GM19025 (cell line): ENCODE measurements around the gene BBLN.
"Not testable (repeated sequence)": the region's sequence is repeated elsewhere in the genome, so short reads cannot be mapped to it uniquely, and the experiment has no call there.

Experiments used
- ATAC-seq: cut with Tn5 transposase; IDR thresholded peaks from one replicate; pipeline ENCODE4 v1.9.1; 2021; ENCODE audit warnings: mild to moderate bottlenecking, low read depth, moderate library complexity; ENCODE audit not compliant: unreplicated experiment

BBLN gene

GRCh38 chr9:128161215-128161902 lies 1.3 kb downstream of the BBLN start:
- no peak for ATAC-seq

GRCh38 chr9:128162215-128163026 lies 2.4 kb downstream of the BBLN start:
- no peak for ATAC-seq

DNA sequence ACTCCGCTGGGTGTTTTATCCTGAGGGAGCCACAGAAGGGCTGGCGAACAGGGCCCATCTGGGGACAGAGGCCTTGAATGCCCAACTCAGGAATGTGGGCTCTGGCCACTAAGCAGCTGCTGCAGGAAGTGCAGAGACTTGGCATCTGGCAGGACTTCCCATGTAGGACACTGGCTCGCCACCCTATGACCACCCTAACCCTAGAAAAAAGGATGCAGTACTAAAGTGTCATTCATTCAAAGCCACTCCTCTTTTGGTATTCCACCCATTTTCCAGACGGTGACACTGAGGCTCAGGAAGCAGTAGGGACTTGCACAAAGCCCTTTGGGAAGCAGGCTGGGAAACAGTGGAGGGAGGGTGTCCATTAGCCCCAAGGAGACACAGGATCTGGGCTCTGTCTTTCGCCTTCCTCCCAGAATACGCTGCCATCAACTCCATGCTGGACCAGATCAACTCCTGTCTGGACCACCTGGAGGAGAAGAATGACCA lies 3.0 kb downstream of the BBLN start:
- no peak for ATAC-seq

DNA sequence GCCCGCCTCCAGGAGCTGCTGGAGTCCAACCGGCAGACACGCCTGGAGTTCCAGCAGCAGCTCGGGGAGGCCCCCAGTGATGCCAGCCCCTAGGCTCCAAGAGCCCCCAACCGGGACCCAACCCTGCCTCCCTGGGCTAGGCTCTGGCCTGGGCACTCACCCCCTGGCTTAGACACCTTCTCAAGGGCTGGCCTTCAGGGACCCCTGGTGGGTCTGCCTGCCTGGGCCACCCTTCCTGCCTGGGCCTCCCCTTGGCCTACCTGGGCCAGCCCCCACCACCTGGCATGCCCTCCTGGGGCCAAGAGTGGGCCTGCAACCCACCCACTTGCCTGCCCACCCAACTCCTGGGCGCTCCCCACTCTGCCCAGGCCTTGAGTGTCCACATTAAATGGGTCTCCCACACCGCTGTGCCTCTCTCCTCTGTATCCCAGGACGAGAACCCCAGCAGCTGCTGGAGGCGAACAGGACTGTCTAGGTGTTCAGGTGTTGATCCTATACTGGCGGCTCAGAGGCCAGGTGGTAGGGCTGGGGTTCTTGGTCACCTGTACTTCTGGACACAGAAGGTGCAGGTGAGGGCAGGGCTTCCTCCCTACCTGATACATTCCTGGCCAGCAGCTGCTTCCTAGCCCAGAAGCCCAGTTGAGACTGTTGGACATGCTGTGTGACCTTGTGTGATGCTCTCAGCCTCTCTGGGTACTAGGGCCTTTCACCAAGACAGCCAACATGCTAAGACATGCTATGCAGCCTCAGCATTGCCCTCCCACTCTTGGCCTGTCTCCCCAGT lies 3.6 kb downstream of the BBLN start:
- ATAC-seq, result no peak

- ATAC-seq, result no peak
These were observed 4.3 kb downstream of the BBLN start for GRCh38 chr9:128164307-128164885.

GRCh38 chr9:128166169-128166568 lies 6.1 kb downstream of the BBLN start:
- no peak for ATAC-seq

DNA sequence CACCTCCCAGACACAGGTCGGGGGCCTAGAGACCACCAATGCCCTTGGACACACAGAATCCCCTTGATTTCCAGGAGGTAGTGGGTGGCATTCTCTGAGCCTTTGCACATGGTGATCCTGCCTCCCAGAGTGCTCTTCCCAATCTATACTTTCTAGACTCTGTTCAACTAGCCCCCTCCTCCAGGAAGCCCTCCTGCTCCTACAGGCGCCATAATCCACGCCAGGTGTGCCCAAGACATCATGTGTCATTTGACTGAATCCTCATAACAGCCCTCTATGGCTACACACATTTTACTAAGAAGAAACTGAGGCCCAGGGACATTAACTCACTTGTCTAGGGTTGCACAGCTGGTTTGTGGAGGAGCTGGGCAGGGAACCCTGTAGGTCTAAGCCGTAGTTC lies 7.1 kb downstream of the BBLN start:
- no peak for ATAC-seq

DNA sequence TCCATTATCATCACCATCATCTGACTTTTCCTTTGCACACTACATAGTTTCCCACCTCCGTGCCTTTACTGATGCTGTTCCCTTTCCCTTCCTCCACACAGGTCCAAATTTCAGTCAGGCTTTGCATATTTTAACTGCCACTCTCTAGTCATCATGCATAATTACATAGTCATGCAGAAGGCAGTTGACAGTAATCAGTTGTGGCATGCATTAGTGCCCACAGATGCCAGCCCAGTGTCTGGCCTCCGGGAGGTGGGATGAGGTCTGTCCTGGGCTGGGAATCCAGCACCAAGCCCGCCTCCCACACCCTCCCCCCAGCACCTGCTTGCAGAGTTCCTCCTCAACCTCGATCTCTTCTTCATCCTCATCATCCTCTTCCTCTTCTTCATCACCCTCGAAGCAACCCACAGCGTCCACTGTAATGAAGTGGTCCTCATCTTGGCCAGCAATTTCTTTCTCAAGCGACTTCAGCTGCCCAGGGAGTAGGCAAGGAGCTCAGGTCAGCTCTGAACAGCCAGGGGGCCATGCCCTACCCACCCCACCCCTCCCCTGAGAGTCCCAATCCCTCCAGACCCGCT lies 8.8 kb downstream of the BBLN start:
- no peak for ATAC-seq

GRCh38 chr9:128169492-128169891 lies 9.4 kb downstream of the BBLN start:
- ATAC-seq, result no peak

- no peak for ATAC-seq
These were observed 9.9 kb downstream of the BBLN start for GRCh38 chr9:128169925-128170324.

GRCh38 chr9:128174062-128174461 lies 14.0 kb downstream of the BBLN start:
- no peak for ATAC-seq

DNA sequence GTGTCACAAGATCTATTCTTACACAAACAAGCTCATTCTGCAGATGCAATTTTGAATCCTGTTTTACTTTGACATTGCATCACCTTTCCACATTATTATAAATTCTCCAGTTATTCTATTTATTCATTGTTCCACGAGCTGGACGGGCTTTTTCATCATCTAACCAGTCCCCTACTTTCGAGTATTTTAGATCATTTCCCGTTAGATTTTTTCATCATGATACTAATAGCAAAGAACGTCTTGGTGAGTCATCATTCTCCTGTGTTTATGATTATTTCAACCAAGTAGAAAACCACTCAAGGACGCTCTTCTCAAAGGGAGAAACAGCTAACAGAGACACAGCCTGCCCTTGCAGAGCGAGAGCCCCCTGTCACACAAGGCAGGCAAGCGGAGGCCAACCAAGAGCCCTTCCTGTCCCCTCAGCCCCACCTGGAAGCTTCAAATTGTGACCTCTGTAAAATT lies 15.1 kb downstream of the BBLN start:
- ATAC-seq, result no peak

DNA sequence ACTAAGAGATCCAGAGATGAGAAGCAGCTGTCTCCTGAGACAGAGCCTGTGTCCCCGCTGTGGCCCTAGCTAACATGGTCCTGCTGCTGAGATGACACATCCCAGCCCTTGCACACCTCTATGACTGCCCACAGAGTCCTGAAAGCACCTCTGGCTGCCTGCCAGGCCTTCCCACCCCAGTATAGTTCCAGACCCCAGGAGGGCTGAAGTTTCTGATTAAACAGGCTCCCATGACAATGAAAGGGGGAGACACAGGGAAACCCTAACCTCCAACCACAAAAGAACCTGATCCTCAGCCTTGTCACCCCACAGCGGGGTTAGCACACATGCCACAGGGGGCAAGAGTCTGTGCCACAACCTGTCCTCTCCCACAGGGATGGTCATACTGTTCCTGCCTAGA lies 15.7 kb downstream of the BBLN start:
- no peak for ATAC-seq

- ATAC-seq, result no peak
These were observed 18.9 kb downstream of the BBLN start for GRCh38 chr9:128178806-128179431.

DNA sequence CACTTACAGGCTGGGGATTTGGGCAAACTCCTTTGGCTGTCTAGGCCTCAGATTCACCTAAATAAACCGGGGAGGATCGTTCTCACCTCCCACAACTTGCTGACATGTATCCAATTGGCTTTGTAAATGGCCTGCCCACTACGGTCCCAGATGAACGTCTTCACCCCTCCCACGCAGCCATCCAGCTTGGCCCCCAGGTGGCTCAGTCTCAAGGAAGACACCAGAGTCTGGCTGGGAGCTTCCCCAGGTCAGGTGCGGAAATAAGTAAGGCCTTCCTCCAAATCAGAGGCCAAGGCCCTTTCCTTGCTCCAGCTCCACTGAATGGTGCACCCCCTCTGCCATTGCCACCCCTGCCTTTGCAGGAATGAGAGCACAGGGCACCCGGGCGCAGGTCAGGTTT lies 19.9 kb downstream of the BBLN start:
- ATAC-seq, result no peak

DNA sequence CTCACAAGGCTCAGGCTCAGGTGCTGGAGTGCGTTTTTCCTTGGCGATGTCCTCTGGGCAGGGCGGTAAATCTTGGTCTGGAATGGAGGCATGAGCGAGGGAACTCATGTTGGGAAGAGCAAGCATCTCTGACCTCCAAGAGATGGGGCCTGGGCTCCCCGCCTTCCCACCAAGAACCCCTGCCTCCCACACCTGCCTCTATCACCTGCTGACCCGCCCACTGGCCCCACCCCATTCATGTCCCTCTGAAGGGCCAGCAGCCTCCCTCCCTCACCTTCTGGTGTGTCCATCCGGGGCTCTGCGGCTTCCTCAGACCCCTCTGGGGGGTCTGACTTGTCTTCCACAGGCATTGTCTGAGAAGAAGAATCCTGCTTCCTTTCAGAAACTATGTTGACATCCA lies 20.4 kb downstream of the BBLN start:
- ATAC-seq, result no peak

DNA sequence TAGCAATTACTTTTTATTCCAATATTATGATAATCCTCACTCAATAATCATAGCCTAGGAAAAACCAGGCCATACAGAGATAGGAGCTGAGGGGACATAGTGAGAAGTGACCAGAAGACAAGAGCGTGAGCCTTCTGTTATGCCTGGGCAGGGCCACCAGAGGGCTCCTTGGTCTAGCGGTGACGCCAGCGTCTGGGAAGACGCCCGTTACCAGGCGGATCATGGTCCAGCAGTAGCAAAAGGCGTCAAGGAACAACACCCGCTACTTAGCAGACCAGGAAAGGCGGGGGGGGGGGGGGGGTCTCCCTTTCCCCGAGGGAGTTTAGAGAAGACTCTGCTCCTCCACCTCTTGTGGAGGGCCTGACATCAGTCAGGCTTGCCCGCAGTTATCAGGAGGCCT lies 21.4 kb downstream of the BBLN start:
- ATAC-seq, result not testable (repeated sequence)

DNA sequence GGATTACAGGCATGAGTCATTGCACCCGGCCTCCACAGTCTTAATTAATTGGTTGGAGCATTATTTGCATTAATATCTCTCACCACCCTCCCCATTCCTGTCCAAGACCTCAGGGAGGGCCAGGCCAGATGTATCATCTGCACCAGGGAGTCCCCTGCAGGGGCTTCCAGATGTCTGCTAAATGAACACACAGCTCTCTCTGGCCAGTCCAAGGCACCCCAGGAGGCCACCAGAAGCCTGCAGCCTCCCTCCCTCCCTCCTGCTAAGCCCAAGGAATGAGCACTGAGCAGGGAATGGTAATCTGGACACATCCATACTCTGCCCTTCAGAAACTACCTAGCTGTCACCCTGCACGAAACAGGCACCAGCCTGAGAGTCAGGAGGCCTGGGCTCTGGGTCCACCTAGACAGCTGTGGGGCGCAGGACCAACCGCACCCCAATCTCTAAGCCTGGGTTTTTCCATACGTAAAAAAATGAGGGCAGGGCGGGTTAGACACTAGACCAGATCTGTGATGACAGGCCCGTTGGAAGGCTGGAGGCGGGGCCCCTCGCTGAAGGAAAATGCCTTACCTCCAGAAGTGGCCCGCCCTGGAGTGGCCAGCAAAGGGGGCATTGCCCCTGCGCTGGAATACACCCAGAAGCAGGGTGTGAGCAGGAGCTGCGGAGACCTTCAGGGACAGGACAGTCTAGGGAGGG lies 23.0 kb downstream of the BBLN start:
- ATAC-seq, result no peak
